GM12865 (cell line): ENCODE measurements around the gene TAS2R42.
A peak's percentile ranks its signal among the peaks of the same experiment; 100 is the strongest.

ENCODE experiments used
- DNase-seq: peaks from one replicate; pipeline ENCODE4 v3.0.0; 2010; ENCODE audit warnings: low read depth
- H3K4me3 ChIP-seq: 2 replicates; pipeline ENCODE4 v1.5.1; 2011; ENCODE audit warnings: mild to moderate bottlenecking, low read depth, low read length, control low read depth
- TF ChIP-seq, protein P1 (sequence below): IDR thresholded peaks from 2 replicates; pipeline ENCODE4 v1.5.1; 2011; ENCODE audit warnings: low read length, control low read depth, low read depth, inconsistent platforms; ENCODE audit not compliant: insufficient read depth; ENCODE audit errors: missing control alignments

TAS2R42 gene

DNA sequence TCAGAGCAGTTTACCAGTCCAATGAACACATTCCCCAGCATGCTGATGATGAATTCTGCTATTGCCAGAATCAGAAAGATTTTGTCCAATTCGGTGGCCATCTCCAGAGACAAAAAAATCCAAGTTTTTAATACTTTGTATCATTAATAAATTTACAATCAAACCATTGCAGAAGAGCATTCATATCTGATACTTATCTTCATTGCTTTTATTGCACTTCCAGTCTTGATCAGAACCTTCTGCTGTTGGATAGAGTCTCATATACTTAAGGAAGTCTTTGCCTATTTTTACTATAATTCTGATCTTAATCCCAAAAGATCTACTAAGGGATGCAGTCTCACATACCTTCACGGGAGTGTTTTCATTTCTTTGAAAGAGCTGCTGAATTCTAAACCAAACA is at the start of gene TAS2R42:
TSS of gene TAS2R42 (minus strand) at position 101 of the 400 bp plus-strand sequence. CDS start at position 101, 0 bp downstream.
- no peak within 1 kb of the TSS for H3K4me3 ChIP-seq
- DNase-seq = no peak
- TF ChIP-seq, protein P1, sequence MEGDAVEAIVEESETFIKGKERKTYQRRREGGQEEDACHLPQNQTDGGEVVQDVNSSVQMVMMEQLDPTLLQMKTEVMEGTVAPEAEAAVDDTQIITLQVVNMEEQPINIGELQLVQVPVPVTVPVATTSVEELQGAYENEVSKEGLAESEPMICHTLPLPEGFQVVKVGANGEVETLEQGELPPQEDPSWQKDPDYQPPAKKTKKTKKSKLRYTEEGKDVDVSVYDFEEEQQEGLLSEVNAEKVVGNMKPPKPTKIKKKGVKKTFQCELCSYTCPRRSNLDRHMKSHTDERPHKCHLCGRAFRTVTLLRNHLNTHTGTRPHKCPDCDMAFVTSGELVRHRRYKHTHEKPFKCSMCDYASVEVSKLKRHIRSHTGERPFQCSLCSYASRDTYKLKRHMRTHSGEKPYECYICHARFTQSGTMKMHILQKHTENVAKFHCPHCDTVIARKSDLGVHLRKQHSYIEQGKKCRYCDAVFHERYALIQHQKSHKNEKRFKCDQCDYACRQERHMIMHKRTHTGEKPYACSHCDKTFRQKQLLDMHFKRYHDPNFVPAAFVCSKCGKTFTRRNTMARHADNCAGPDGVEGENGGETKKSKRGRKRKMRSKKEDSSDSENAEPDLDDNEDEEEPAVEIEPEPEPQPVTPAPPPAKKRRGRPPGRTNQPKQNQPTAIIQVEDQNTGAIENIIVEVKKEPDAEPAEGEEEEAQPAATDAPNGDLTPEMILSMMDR = no peak

DNA sequence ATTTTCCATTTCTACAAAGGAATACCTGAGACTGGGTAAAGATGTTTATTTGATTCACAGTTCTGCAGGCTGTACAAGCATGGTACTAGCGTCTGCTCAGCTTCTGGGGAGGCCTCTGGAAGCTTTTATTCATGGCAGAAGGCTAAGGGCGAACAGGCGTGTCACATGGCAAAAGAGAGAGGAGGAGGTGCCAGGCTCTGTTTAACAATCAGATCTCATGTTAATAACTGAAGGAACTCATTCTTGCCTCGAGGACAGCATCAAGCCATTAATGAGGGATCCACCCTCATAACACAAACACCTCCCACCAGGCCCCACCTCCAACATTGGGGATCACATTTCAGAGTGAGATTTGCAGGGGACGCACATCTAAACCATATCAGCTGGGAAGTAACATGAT is 46.8 kb upstream of the TAS2R42 start:
- TF ChIP-seq, protein P1 = no peak
- H3K4me3 ChIP-seq = no peak overlapping the region
- DNase-seq = no peak

DNA sequence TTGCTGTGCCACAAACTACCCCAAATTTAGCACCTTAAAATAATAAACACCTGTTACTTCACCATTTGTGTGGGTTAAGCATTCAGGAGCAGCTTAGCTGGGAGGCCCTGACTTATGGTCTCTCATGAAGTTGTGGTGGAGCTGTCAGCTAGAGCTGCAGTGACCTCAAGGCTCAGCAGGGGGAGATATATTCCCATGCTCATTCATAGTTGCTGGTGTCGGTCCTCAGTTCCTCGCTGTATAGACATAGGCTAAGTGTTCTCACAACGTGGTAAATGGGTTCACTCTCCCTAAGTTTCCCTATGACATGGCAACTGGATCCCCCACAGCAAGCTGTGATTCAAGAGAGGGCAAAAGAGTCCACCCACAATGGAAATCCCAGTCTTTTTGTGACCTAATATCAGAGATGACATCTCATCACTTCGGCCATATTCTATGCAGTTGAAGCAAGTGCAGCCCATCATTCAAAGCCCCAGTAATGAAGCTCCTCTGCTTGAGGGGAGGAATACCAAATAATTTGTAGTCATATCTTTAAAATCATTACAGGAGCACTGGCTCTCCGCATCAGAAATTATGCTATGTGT is 41.7 kb upstream of the TAS2R42 start:
- peak; percentile 63 for DNase-seq
- TF ChIP-seq, protein P1 = peak; percentile 78

DNA sequence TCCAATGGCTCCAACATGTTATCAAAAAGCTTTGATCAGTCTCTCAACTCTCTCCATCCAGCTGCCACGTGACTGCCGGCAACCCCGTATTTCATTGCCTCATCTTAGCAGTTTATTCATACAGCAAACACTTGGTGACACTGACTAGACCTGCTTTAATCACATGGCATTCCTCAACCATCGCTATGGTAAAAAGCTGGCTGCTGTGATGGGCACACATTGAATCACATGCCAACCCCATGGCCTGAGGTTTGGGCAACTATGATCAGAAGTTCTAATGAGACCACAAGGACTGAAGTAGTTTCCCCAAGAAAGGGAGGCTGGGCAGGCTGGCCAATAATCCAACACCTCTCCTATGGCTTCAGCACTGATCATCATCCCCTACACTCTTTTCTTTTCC is 40.6 kb upstream of the TAS2R42 start:
- TF ChIP-seq, protein P1 = no peak
- DNase-seq = no peak
- no peak overlapping the region for H3K4me3 ChIP-seq

More for the DNA sequence above, 41.7 kb upstream of the TAS2R42 start:
- H3K4me3 ChIP-seq = no peak overlapping the region

DNA sequence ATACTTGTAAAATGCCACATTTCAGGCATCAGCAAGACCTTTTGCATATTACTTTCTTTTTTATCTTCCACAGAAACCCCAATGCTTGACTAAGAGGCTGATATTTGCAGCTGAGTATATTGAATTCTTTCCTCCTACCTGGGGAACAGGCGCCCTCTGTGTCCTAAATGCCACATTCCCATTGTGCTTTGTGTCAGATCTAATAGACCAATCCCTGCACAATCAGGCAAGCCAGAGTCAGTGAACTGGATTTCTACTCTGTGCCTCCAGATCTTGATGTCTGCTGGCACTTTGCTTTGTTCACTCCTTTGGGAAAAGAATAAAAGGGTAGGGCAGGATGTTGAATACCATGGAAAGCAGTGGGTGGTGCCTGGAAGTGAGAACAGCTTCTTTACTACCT is 22.4 kb upstream of the TAS2R42 start:
- H3K4me3 ChIP-seq = no peak overlapping the region
- TF ChIP-seq, protein P1 = no peak
- no peak for DNase-seq

DNA sequence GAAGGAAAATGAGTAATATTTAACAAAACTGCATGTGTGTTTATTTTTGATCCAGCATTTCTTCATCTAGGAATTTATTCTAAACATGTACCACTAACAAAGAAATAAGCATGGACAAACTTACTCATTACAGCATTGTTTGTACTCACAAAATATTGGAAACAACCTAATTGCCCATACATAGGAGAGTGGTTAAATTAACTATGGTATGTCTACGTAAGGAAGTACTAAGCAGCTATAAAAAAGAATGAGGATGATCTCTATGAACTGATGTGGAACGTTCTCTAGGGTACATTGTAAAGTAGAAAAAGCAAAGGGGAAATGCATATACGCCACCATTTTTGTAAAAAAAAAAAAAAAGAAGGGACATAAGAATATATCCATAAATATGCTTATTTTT is 17.4 kb upstream of the TAS2R42 start:
- TF ChIP-seq, protein P1 = no peak
- no peak overlapping the region for H3K4me3 ChIP-seq
- DNase-seq = no peak

GRCh38 chr12:11202811-11203210 is 16.1 kb upstream of the TAS2R42 start:
- H3K4me3 ChIP-seq = no peak overlapping the region
- DNase-seq = no peak
- TF ChIP-seq, protein P1 = no peak
